Tibial nerve (tissue), 4 donors: ENCODE data around the gene SLC37A1. TPM values are rescaled to one million over a fixed set of nuclear protein-coding genes. Genes with fewer than 3 reads are reported as not detected.

ENCODE experiments used
- DNase-seq, 2 donors: peaks; one replicate each; pipeline ENCODE4 v3.0.0-alpha.2; 2019; ENCODE audit warnings: low spot score in 2 of 2
- H3K27ac ChIP-seq, 4 donors: fragments of 200-600 bp; sonication (generic) in 3 of 4; one replicate each; pipeline ENCODE4 v1.5.1; 2017 to 2019; ENCODE audit warnings: mild to moderate bottlenecking in 1 of 4
- H3K27me3 ChIP-seq, 2 donors: fragments of 200-600 bp; sonication (generic) in 1 of 2; one replicate each; pipeline versions ENCODE4 v1.5.1 to v1.6.0; 2017 to 2019
- H3K36me3 ChIP-seq, 3 donors: fragments of 200-600 bp; sonication (generic); one replicate each; pipeline ENCODE4 v1.5.1; 2018 to 2019
- H3K4me1 ChIP-seq, 4 donors: fragments of 200-600 bp; sonication (generic) in 3 of 4; one replicate each; pipeline ENCODE4 v1.5.1; 2017 to 2019
- H3K4me3 ChIP-seq, 4 donors: fragments of 200-600 bp; sonication (generic) in 3 of 4; one replicate each; pipeline ENCODE4 v1.5.1; 2017 to 2019; ENCODE audit warnings: mild to moderate bottlenecking in 1 of 4, moderate library complexity in 1 of 4
- H3K9me3 ChIP-seq, 4 donors: fragments of 200-600 bp; sonication (generic) in 3 of 4; one replicate each; pipeline ENCODE4 v1.5.1; 2017 to 2019
- EP300 ChIP-seq, 2 donors: sonication (generic); formaldehyde crosslinking; IDR thresholded peaks; one replicate each; pipeline ENCODE4 v1.6.1; 2017; ENCODE audit warnings: antibody characterized with exemption in 2 of 2, mild to moderate bottlenecking in 1 of 2
- POLR2A ChIP-seq, 2 donors: fragments of 450-650 bp; IDR thresholded peaks; one replicate each; pipeline ENCODE4 v1.6.1; 2017; ENCODE audit warnings: antibody characterized with exemption in 2 of 2, mild to moderate bottlenecking in 2 of 2, moderate library complexity in 2 of 2
- WGBS, 2 donors: methylation state at CpG; one replicate each; pipeline ENCODE4 v1.1.5; 2018; 5-methylcytosine and 5-hydroxymethylcytosine counted together
- total RNA-seq, 4 donors: library from RNA; depleted of rRNA; stranded (reverse); fragments of >200 nt; gene quantifications; one replicate each; pipeline ENCODE4 v1.1.0, GENCODE V29; 2016
- TF ChIP-seq, protein P1 (sequence below), 5 experiments: fragments of 200-600 bp in 3 of 5; fragments of 450-650 bp in 2 of 5; sonication (generic) in 3 of 5; IDR thresholded peaks; one replicate each; pipeline ENCODE4 v1.5.1; 2016 to 2019; ENCODE audit warnings: antibody characterized with exemption in 5 of 5, mild to moderate bottlenecking in 3 of 5, moderate library complexity in 2 of 5

SLC37A1 gene
- total RNA-seq, 4 donors from 2014 or later, result 4.4 to 6.7 (median 5.0) TPM

DNA sequence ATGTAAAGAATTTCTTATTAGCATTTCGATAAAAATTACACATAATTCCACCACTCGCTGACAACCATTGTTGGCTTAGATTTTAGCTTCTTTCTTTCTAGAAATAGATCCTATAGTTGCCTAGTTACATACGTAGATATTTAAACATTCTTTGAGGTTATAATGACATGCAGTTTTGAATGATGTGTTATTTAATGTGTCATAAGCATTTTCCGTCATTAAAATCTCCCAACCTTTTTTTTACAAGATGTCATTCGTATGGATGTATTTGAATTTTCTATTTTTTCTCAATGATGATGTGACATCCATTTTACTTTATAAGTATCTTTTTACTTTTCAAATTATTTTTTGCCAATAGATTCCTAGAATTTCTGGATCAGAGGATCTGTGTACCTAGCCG, 44.7 kb downstream of the SLC37A1 start:
- Histone ChIP-seq H3K9me3 (no peaks in the 10 kb centered on the region), H3K36me3 (peaks cover 0 to 83% (median 0%) of the 10 kb centered on the region in 3 donors), H3K4me1 (no peaks in the 10 kb centered on the region), H3K4me3 (no peak overlapping the region), H3K27ac (no peak overlapping the region), H3K27me3 (no peaks in the 10 kb centered on the region)
- no peak for DNase-seq
- no peak for TF ChIP-seq POLR2A (IDR thresholded peaks at IDR 0.05)
- TF ChIP-seq, protein P1, sequence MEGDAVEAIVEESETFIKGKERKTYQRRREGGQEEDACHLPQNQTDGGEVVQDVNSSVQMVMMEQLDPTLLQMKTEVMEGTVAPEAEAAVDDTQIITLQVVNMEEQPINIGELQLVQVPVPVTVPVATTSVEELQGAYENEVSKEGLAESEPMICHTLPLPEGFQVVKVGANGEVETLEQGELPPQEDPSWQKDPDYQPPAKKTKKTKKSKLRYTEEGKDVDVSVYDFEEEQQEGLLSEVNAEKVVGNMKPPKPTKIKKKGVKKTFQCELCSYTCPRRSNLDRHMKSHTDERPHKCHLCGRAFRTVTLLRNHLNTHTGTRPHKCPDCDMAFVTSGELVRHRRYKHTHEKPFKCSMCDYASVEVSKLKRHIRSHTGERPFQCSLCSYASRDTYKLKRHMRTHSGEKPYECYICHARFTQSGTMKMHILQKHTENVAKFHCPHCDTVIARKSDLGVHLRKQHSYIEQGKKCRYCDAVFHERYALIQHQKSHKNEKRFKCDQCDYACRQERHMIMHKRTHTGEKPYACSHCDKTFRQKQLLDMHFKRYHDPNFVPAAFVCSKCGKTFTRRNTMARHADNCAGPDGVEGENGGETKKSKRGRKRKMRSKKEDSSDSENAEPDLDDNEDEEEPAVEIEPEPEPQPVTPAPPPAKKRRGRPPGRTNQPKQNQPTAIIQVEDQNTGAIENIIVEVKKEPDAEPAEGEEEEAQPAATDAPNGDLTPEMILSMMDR (IDR thresholded peaks at IDR 0.05), result no peak
- TF ChIP-seq EP300 (IDR thresholded peaks at IDR 0.05), result no peak
- WGBS, 2 donors, result 92 to 94% methylated on average over 6 of the region's 6 CpGs

DNA sequence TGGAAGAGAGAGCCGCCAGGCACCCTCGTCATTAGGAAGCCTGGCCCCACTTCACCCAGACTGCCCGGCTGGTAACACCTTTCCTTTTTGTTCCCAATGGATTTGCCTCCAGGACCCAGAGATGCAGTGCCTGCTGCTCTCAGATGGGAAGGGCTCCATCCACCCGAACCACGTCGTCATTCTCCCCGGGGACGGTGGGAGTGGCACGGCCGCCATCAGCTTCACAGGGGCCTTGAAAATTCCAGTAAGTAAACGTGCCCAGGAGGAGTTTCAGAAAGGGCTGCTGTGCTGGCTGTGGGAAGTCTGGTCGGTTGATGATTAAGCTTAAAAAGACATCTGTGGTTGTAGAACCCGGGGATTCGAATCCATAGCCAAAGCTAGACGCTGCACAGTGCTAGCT, 45.2 kb downstream of the SLC37A1 start:
- H3K4me1 ChIP-seq, result no peaks in the 10 kb centered on the region
- no peak overlapping the region for H3K4me3 ChIP-seq
- H3K9me3 ChIP-seq, result no peaks in the 10 kb centered on the region
- 87% methylated on average over 15 of the region's 15 CpGs for WGBS, 2 donors
- no peaks in the 10 kb centered on the region for H3K27me3 ChIP-seq
- no peak for DNase-seq
- TF ChIP-seq EP300 (IDR thresholded peaks at IDR 0.05), result no peak
- TF ChIP-seq, protein P1 (IDR thresholded peaks at IDR 0.05), result no peak
- no peak for TF ChIP-seq POLR2A (IDR thresholded peaks at IDR 0.05)
- H3K27ac ChIP-seq, result no peak overlapping the region
- peaks cover 0 to 88% (median 0%) of the 10 kb centered on the region in 3 donors for H3K36me3 ChIP-seq

DNA sequence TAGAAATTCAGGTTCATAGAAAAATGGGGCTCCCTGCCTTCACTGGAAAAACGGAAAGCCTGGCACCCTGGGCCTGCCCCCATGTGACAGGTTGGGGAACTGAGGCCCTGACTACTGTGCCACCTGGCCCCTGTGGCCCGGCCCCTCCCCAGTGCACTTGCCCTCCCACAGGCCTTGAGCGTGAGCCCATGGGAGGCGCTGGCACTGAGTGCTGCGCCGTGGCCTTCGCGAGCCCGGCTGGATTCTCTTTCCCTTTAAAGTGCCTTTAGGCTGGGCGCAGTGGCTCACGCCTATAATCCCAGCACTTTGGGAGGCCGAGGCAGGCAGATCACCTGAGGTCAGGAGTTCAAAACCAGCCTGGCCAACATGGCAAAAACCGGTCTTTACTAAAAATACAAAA, 45.7 kb downstream of the SLC37A1 start:
- Histone ChIP-seq H3K27ac (no peak overlapping the region), H3K4me3 (no peak overlapping the region), H3K36me3 (peaks cover 0 to 87% (median 0%) of the 10 kb centered on the region in 3 donors), H3K9me3 (no peaks in the 10 kb centered on the region), H3K27me3 (no peaks in the 10 kb centered on the region), H3K4me1 (no peaks in the 10 kb centered on the region)
- TF ChIP-seq EP300 (IDR thresholded peaks at IDR 0.05), result no peak
- no peak for TF ChIP-seq POLR2A (IDR thresholded peaks at IDR 0.05)
- TF ChIP-seq, protein P1 (IDR thresholded peaks at IDR 0.05), result no peak
- DNase-seq, result no peak
- 93 to 94% methylated on average over 13 of the region's 13 CpGs for WGBS, 2 donors

DNA sequence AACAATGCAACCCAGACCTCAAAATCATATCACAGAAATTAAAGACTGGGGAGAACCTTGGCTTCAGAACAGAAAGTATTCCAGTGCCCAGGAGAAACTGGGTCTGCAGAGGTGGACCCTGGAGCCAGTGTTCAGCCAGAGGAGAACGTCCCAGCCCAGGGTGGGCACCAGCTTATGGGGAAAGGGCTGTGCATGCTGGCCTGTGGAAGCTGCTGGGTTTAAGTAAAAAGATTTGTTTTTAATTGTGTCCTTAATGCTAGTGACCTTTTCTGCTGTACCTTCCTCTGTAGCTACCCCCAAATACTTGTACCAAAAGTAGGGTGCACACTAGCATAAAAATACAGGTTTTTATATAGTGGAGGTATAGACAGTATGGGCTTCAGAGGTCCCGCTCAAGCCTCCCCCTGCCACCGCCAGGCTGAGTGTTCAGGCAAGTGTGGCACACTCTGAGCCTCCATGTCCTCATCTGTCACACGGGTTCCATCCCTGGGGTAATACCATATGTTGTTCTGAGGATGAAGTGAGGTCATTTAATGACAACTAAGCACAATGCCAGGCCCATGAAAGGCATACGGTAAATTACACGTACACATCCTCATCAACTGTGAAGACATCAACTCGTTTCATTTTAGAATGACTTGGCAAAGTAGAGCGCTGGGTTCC, 47.0 kb downstream of the SLC37A1 start:
- Histone ChIP-seq H3K36me3 (peaks cover 0 to 87% (median 0%) of the 10 kb centered on the region in 3 donors), H3K9me3 (no peaks in the 10 kb centered on the region)

More for the DNA sequence above, 47.0 kb downstream of the SLC37A1 start:
- TF ChIP-seq, protein P1 (IDR thresholded peaks at IDR 0.05), result no peak
- TF ChIP-seq POLR2A (IDR thresholded peaks at IDR 0.05), result no peak
- no peak for TF ChIP-seq EP300 (IDR thresholded peaks at IDR 0.05)
- 85 to 90% methylated on average over 8 of the region's 8 CpGs for WGBS, 2 donors
- Histone ChIP-seq H3K4me3 (no peak overlapping the region), H3K27me3 (no peaks in the 10 kb centered on the region), H3K4me1 (no peaks in the 10 kb centered on the region), H3K27ac (no peak overlapping the region)
- no peak for DNase-seq
